Adipose tissue (tissue), 3 donors: ENCODE measurements around the gene CYSRT1. TPM values are rescaled to one million over a fixed set of nuclear protein-coding genes. Genes with fewer than 3 reads are reported as not detected.
A peak's percentile ranks its signal among the peaks of the same experiment; 100 is the strongest.

Experiments
- H3K27ac ChIP-seq: one replicate; pipeline ENCODE4 v1.5.1; 2013; ENCODE audit warnings: low read depth, low read length
- WGBS, 3 donors: extraction: QIAGEN DNeasy Blood & Tissue Kit; methylation state at CpG; one replicate each; pipeline ENCODE4 v1.1.7; 2013; 5-methylcytosine and 5-hydroxymethylcytosine counted together
- polyA plus RNA-seq, 3 donors: library from polyadenylated mRNA; stranded (reverse); fragments of 200-250 nt; gene quantifications; one replicate each; pipeline ENCODE4 v1.2.3, GENCODE V29; 2013
- donor health status: healthy with polysubstance abuse.
- donor health status: Bipolar disorder and iron deficiency.
- donor health status: healthy.

CYSRT1 gene
- polyA plus RNA-seq, 3 donors, result 0.20 to 0.88 TPM; not detected in 1

DNA sequence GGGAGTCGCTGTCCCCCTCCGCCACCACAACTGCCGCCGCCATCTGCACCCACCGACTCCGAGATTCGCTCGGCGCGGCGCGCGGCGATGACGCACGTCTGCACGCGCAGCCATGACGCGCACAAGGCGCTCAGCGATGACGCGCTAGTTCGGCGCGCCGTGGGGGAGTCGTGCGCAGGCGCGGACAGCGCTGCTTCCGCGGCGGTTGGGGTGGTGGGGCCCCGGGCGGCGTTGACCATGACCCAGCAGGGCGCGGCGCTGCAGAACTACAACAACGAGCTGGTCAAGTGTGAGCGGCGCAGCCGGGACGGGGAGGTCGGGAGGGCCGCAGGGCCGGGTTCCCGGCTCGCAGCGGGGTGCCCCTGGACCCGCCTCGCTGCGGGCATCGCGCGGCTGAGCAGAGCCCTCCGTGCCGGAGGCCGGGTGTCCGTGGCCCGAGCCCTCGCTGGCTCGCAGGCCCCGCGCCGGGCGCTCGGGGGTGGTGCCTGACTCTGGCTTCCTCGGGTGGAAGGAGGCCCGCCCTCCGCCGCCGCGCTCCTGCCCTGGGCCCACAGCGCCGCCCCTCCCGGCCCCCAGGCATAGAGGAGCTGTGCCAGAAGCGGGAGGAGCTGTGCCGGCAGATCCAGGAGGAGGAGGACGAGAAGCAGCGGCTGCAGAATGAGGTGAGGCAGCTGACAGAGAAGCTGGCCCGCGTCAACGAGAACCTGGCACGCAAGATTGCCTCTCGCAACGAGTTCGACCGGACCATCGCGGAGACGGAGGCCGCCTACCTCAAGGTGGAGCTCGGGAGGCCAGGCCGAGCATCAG, 36.3 kb upstream of the CYSRT1 start, which contains the start of the genes ANAPC2 and SSNA1:
TSS of gene ANAPC2 (minus strand) at position 71 of the 807 bp plus-strand sequence. CDS start at position 43, 28 bp downstream.
TSS of gene SSNA1 (plus strand) at position 187 of the 807 bp plus-strand sequence. CDS start at position 238, 51 bp downstream.
- WGBS, 3 donors, result 0% methylated on average over 68 to 98 of the region's 98 CpGs
- peak within 1 kb of the TSS; percentile 62 for H3K27ac ChIP-seq

DNA sequence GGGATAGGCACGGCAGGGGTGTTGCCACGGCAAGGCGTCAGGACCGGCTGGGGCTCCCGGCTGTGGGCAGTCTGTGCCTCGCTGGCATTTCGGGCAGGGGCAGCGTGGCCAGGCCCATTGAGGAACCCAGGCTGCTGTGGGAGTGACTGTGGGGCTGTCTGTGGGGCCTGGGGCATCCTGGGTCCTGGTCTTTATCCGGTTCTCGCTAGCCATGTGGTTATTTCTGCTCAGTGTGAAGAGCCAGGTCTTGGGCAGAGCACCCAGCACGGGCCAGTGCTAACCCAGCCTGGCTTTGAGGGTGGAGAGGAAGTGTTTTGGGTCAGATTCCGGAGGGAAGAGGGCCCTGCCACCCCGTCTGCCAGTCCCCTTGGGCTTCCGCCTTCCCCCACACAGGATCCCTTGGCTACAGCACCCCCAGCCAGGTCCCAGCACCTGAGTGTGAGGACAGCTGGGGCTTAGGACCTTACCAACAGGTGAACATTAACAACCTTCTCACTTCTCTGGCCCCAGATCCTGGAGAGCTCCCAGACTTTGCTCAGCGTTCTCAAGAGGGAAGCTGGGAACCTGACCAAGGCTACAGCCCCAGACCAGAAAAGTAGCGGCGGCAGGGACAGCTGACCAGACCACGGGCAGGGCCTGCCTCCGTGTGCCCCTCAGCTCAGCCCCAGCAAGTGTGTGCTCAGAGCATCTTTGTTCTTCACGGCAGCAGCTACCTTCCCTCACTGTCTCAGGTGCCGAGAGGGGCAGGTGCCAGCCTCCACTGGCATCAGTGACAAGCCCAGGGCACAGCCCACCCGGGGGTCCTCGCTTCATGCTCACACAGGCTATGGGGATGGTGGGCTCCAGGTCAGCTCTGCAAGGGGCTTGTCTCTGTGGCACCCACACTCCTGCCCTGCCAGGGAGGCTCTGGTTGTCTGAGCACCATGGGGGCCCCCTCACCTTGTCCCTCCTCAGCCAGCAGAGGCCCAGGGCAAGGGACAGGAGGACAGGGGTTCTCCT, 35.4 kb upstream of the CYSRT1 start:
- no peak overlapping the region for H3K27ac ChIP-seq
- WGBS, 3 donors, result 16 to 32% (median 29%) methylated on average over 21 to 23 of the region's 23 CpGs

DNA sequence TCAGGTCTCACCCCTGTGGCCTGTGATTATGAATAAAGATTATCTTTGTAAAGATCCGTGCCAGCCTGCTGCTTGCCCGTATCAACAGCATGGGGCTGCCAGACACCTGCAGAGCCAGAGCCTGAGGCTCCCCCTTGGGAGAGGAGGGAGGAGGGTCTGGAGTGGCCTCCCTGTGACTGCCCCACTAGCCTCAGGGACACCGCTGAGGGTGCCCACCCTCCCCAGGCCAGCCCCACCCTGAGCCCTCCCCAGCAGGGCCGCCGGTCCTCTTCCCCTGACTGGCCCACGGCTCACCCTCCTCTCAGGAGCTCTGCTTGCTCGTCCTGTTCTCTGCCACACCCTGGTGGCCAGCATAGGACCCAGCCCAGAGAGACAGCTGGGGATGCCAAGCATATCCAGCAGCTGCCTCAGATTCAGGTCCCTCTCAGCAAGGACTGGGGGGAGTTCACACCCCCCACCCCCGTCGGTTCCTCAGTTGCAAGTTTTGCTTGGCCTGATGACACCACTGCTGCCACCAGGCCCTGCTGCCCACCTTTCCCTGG, 34.6 kb upstream of the CYSRT1 start:
- 43 to 80% (median 65%) methylated on average over 9 of the region's 9 CpGs for WGBS, 3 donors
- no peak overlapping the region for H3K27ac ChIP-seq

DNA sequence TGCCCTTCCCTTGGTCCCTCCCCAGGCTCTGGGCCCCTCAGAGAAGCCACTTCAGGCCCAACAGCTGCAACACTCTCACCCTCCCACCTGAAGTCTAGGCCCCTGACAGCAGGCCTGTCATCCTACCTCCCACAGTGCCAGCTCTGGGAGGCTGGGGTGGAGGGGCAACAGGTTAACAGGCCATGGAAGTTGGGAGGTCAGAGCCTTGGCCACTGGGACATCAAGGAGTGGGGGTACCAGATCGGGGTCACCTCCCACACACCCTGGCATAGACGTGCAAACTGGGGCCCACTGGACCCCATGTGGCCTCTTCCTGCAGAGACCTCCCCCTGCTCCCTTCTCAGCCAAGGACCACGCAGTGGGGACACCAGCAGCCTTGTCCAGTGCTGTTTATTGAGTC, 33.7 kb upstream of the CYSRT1 start:
- 56 to 78% (median 72%) methylated on average over 3 of the region's 3 CpGs for WGBS, 3 donors
- no peak overlapping the region for H3K27ac ChIP-seq

DNA sequence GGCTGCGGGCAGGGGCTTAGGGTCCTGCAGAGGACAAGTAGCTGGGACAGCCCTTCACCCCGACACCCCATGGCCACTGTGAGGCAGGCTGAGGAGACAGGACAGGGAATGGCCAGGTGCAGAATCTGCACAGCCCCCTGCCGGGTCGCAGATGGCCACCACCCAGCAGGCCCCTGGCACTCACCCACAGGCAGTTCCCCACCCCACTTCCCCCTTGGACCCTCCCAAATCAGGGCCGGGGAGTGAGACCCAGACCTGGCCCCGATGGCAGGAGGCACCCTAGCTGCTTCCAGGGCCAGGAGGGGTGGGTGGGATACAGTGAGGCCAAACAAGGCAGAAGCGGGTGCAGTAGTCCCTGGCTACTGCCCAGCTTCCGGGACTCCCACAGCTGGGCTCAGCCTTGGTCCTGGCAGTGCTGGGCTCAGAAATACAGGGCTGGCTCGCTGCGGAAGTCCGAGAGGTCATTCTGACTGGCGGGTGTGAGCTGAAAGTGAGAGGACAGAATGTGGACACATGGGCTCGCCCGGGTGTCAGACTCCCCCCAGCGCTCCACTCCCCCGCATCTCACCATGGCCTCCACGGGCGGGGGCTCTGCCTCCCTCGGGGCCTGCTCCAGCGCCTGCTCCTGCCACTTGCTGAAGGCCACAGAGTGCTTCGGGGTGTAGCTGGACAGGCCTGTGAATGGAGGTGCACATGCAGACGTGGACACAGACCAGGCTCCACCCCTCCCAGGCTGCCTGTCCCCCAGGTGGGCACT, 33.1 kb upstream of the CYSRT1 start:
- no peak overlapping the region for H3K27ac ChIP-seq
- 67 to 84% (median 81%) methylated on average over 21 to 22 of the region's 22 CpGs for WGBS, 3 donors

DNA sequence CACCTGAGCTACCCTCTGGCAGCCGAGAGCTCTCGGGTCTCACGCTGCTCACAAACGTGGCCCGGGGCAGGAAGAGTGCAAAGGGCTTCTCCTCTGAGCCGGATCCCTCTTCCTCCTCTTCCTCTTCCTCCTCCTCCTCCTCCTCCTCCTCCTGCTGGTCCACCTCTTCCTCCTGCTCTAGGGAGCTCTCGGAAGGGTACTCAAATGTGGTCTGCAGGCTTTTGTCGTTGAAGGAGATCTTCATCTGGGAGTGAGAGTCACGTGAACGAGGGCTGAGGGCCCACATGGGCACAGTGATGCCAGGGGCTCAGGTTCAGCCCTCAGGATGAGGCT, 32.6 kb upstream of the CYSRT1 start:
- whole genome bisulfite sequencing, 3 donors, result 66 to 79% (median 76%) methylated on average over 10 of the region's 10 CpGs
- no peak overlapping the region for H3K27ac ChIP-seq

DNA sequence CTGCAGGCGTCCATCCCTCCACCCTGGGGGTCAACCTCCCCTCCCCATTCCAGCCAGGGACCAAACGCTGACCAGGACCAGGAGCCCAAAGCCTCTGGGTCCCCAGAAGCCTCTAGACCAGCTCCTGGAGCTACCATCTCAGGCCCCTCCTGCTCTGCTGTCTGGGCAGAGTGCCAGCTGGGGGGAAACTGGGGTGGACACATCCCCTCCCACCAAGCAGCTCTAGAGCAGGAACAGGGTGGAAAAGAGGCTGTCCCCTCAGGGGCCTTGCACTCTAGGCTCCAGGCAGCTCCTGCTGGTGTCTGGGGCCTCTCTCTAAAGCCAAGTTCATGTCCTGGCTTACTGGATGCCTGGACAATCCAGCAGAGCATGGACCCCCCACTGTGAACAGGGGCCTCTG, 32.1 kb upstream of the CYSRT1 start:
- no peak overlapping the region for H3K27ac ChIP-seq
- WGBS, 3 donors, result 73 to 79% (median 74%) methylated on average over 2 of the region's 2 CpGs

DNA sequence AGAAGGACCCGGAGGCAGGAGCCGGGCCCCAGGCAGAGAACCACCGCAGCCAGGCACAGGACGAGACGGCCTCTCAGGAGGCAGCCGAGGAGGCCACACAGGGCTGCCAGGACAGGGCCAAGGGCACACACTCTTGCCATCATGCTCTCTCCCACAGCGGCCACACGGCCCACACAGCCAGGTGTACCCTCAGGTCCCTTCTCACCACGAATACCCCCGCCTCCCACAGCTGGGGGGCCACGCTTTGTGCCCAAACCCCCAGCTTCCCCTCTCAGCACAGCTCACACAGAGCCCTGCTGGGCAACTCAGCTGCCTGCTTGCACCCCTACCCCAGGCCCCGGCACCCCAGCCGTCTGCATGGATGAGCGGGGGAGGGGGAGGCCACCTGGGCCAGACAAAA, 31.2 kb upstream of the CYSRT1 start:
- WGBS, 3 donors, result 75 to 88% (median 83%) methylated on average over 11 to 14 of the region's 14 CpGs
- H3K27ac ChIP-seq, result no peak overlapping the region

DNA sequence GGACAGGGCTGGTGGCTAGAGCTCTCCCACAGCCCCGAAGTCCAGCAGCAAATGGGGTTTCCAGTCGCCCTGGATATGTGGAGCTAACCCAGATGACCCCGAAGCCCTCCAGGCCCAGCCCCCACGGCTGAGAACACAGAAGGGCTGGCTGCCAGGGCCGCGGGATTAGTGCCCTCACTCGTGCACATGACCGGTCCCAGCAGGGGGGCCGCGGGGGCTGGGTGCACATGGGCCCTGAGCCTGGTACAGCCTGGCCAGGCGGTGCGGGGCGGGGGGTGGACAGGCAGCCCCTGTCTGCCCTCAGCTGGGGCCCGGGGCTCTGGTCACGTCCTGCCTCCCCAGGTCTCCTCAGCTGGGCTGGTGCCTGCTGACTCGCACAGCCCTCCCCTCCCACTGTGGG, 30.6 kb upstream of the CYSRT1 start:
- no peak overlapping the region for H3K27ac ChIP-seq
- WGBS, 3 donors, result 33 to 76% (median 72%) methylated on average over 16 of the region's 16 CpGs

DNA sequence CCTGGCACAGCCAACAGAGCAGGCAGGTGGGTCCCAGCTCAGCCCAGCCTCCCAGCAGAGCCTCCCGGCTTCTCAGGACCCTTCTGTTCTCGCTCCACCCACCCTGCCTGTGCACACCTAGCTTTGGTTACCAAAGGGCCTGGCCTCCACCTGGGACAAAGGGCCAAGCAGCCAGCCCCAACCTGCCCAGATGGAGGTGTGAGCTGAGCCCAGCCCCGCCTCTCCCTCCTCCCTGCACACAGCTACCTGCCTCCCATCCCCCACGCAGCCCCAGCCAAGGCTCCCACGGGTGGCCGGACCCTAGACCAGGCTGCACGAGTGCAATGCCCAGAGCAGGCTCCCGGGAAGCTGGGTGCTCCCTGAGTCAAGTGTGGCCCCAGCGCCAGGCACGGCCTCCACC, 30.1 kb upstream of the CYSRT1 start:
- no peak overlapping the region for H3K27ac ChIP-seq
- WGBS, 3 donors, result 38 to 90% (median 74%) methylated on average over 10 of the region's 10 CpGs

DNA sequence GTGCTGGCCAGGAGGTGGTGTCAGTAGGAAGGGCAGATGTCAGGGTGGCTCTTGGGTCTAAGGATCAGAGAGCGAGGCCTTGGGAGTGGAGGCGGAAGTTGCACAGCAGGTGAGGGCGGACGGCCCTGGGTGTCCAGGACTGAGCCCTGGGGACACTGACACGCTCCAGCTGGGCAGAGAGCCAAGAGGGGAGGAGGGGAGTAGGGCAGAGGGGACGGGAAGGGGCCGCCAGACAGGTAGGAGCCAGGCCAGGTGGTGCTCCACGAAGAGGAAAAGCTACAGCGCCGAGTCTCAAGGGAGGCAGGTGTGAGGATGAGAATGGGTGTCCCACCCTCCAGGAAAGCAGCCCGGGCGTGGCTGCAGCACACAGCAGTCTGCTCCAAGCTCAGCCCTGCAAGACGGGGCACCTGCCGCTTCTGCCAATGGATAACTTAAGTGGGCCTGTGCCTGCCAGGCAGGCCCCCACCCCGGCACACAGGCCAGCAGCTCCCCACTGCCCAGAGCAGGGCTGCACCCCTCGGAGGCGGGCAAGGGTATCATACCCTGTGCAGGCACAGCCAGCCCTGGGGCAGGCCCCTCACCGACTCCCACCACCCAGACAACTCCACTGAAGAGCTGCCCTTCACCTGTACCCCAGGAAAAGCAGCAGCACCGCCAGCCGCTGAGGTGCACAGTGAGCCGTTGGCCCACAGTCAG, 29.3 kb upstream of the CYSRT1 start:
- 31 to 88% (median 85%) methylated on average over 19 to 21 of the region's 21 CpGs for WGBS, 3 donors
- H3K27ac ChIP-seq, result no peak overlapping the region

DNA sequence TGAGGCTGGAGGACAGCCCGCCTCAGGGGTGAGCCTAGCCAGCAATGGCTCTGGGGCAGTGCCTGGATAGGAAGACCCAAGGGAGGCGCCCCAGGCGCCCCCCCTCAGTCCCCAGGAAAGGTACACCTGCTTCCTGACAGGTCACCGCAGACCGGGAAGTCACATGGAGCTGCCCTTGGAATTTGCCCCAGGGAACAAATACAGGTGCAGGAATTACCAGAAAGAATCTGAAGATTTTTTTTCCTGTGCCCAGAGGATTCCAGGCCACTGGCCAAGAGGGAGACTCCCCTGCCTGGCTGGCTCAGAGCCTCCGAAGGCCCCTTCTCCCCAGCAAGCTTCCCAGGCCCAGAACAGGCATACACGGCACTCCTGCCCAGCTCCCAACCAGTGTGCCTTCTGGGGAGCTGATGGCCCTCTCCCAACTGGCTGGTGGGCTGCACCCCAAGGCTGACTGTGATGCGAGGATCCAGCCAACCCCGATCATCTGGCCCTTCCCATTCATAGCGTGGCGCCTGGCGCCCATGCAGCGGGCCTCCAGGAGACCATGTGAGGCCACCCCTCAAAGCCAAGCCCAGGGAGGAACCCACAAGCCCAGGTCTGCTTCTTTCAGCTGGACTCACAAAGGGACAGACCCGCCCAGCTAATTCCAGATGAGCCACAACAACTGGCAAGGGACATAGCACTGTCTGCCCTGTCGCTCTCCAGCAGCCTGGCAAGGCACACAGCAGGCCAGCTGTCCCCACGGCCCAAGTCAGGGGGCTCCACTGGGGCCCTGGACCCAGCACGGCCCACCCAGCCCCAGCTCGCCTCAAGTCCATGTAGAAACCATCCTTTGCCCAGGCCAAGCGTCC, 26.7 kb upstream of the CYSRT1 start:
- H3K27ac ChIP-seq, result no peak overlapping the region
- 32 to 81% (median 75%) methylated on average over 18 to 19 of the region's 19 CpGs for WGBS, 3 donors

DNA sequence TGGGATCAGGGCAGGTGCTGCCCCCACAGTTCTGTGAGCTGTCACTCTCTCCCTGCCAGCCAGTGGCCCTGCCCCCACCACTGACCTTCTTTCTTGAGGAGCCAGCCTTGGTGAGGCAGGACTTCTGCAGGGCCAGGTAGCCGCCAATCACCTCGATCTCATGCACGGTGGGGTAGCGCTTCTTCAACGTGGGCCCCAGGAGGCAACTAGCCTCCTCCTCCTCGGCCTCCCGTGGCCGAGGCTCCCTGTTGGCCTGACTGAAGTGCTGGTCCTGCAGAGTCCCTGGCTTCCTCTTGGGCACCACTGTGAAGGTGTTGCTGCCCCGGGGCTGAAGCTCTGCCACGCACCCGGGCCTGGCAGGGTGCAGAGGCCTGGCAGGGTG, 26.1 kb upstream of the CYSRT1 start:
- no peak overlapping the region for H3K27ac ChIP-seq
- 24 to 79% (median 65%) methylated on average over 11 of the region's 11 CpGs for WGBS, 3 donors

DNA sequence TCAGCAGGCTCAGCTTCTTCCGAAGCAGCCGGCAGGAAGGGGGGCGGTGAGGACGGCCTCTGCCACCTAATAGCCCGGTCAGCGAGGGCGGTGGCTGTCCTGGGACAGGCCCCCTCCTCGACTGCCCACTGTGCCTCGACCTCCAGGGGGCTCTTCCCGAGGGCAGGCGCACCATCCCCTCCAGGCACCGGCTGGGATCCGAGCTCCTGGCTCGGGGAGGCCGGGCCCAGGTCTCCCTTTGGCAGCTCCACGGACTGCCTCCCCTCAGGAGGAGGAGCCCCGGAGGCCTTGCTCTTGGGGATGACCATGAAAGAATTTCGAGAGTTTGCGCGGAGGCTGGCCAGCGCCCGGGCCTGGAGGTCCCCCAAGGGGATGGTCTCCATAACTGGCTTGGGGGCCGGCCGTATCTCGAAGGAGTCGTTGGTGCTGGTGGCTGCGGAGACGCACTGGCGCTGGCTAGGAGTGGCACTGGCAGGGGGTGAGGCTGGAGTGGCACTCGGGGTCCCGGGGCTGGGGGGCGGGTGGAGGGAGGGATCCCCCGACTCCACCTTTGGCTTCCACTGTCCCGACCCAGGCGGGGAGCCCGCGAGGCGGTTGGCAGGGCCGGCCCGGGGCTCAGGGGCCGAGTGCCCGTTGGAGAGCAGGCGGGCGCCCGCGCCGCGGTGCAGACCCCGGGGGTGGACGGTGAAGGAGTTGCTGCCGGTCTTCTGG, 25.4 kb upstream of the CYSRT1 start:
- WGBS, 3 donors, result 8 to 17% (median 10%) methylated on average over 33 to 51 of the region's 51 CpGs
- no peak overlapping the region for H3K27ac ChIP-seq

DNA sequence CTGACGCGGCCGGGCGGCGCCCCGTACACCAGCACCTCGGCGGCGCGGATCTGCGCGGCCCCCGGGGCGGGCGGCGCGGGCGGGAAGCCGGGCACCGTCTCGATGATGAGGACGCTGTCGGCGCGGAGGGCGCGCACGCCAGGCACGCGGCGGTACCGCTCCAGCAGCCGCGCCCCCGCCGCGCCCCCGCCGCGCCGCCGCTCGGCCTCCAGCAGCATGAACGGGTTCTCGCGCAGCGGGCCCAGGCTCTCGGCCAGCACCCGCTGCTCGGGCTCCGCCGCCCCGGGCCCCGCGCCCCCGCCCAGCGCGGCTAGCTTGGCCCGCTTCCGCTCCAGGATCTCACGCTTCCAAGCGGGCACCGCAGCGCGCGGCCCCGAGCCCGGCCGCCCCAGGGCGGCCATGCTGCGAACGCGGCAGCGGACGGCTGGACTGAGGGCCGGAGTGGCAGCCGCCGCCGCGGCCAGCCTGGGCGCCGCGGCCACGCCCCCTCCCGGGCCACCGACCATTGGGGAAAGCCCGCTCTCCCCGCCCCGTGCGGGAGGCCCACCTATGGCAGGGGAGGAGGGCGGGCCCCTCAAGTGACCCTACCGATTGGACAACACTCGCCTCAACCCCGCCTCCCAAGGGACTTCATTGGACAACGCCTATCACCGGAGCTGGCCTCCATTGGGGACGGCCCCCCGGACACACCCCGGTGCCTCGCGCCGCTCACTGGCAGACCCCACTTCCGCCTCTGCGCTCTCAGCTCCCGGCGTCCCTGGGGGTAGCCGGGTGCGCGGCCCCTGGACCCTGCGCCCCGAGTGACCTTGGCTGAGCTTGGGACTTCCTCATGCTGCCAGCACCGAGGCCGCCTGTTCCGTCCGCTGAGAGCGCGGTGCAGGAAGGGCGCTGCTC, 24.4 kb upstream of the CYSRT1 start, which contains the start of gene TPRN:
TSS of gene TPRN (minus strand) at position 431 of the 894 bp plus-strand sequence. CDS start at position 401, 30 bp downstream.
- no peak within 1 kb of the TSS for H3K27ac ChIP-seq
- 0 to 1% (median 0%) methylated on average over 68 to 114 of the region's 118 CpGs for WGBS, 3 donors
